Transverse colon (tissue), 4 donors: ENCODE measurements around the gene CXCR6. TPM values are rescaled to one million over a fixed set of nuclear protein-coding genes. Genes with fewer than 3 reads are reported as not detected.

Experiments used
- DNase-seq: peaks from one replicate; pipeline ENCODE4 v3.0.0-alpha.2; 2019
- H3K27ac ChIP-seq, 4 donors: fragments of 200-600 bp; sonication (generic); 2 replicates each; pipeline ENCODE4 v1.5.1; 2016 to 2018; ENCODE audit warnings: inconsistent platforms in 4 of 4
- H3K27me3 ChIP-seq: fragments of 200-600 bp; sonication (generic); 2 replicates; pipeline ENCODE4 v1.5.1; 2017; ENCODE audit warnings: inconsistent platforms
- H3K36me3 ChIP-seq, 4 donors: fragments of 200-600 bp; sonication (generic); 2 replicates each; pipeline ENCODE4 v1.5.1; 2017 to 2019; ENCODE audit warnings: inconsistent platforms in 4 of 4
- H3K4me1 ChIP-seq, 4 donors: fragments of 200-600 bp; sonication (generic); 2 replicates each; pipeline ENCODE4 v1.5.1; 2017 to 2020; ENCODE audit warnings: inconsistent platforms in 4 of 4
- H3K4me3 ChIP-seq, 4 donors: fragments of 200-600 bp; sonication (generic); 1 replicate in 1 of 4; 2 replicates in 3 of 4; pipeline versions ENCODE4 v1.5.1 to v1.6.1; 2017 to 2019; ENCODE audit warnings: inconsistent platforms in 4 of 4
- H3K9me3 ChIP-seq, 2 donors: fragments of 200-600 bp; sonication (generic); 2 replicates each; pipeline ENCODE4 v1.5.1; 2017 to 2019; ENCODE audit warnings: inconsistent platforms in 2 of 2
- CTCF ChIP-seq, 5 experiments: fragments of 200-600 bp in 3 of 5; fragments of 450-650 bp in 2 of 5; sonication (generic) in 3 of 5; IDR thresholded peaks; 1 replicate in 2 of 5; 2 replicates in 3 of 5; pipeline ENCODE4 v1.5.1; 2016 to 2017; ENCODE audit warnings: antibody characterized with exemption in 5 of 5, inconsistent platforms in 3 of 5, mild to moderate bottlenecking in 2 of 5, moderate library complexity in 1 of 5
- EP300 ChIP-seq: sonication (generic); formaldehyde crosslinking; IDR thresholded peaks from one replicate; pipeline ENCODE4 v1.6.1; 2017; ENCODE audit warnings: antibody characterized with exemption, low read depth
- POLR2A ChIP-seq: fragments of 450-650 bp; IDR thresholded peaks from one replicate; pipeline ENCODE4 v1.6.1; 2016; ENCODE audit warnings: antibody characterized with exemption, mild to moderate bottlenecking, moderate library complexity
- POLR2AphosphoS5 ChIP-seq, 3 donors: sonication (generic); formaldehyde crosslinking; IDR thresholded peaks; one replicate each; pipeline ENCODE4 v1.6.1; 2016; ENCODE audit warnings: antibody characterized with exemption in 3 of 3
- WGBS, 2 donors: methylation state at CpG; one replicate each; pipeline ENCODE4 v1.1.5; 2018; ENCODE audit warnings: low coverage in 1 of 2; 5-methylcytosine and 5-hydroxymethylcytosine counted together
- in situ Hi-C, 4 donors: fragments of 200-750 bp; cut with MboI; loops; one replicate each; pipeline versions ENCODE4 v1.15.0 to v1.15.1; 2017; ENCODE audit warnings: low sequenced_read_pairs in 3 of 4, low pct_ligation_motif_present in 1 of 4, low pct_unique_long_range_greater_than_20kb in 1 of 4
- intact Hi-C: fragments of 100-400 bp; cut with DNase I; formaldehyde crosslinking; loops from one replicate; pipeline ENCODE4 v1.15.1; 2023; ENCODE audit warnings: low total_unique reads
- total RNA-seq, 4 donors: library from RNA; depleted of rRNA; stranded (reverse); fragments of >200 nt; gene quantifications; one replicate each; pipeline ENCODE4 v1.1.0, GENCODE V29; 2016

CXCR6 gene
- total RNA-seq, 4 donors from 2014 or later, result 3.3 to 9.4 (median 6.7) TPM; not detected in 1

GRCh38 chr3:45968149-45968548 lies 24.9 kb downstream of the CXCR6 start:
- Histone ChIP-seq H3K9me3 (no peaks in the 10 kb centered on the region), H3K36me3 (peaks cover 0 to 60% (median 25%) of the 10 kb centered on the region in 4 donors), H3K27ac (no peak overlapping the region), H3K27me3 (no peaks in the 10 kb centered on the region), H3K4me3 (no peak overlapping the region), H3K4me1 (peaks cover 0 to 24% (median 4%) of the 10 kb centered on the region in 4 donors)
- 91% methylated on average over 9 of the region's 9 CpGs; no CpG with 5 or more reads in 1 of the 2 donors for WGBS, 2 donors
- intact Hi-C loops (no loop called here), in situ Hi-C loops (no loop called here)
- DNase-seq, result no peak
- TF ChIP-seq POLR2AphosphoS5 (IDR thresholded peaks at IDR 0.05), result no peak

- WGBS, 2 donors, result 71 to 84% methylated on average over 2 of the region's 2 CpGs
- Histone ChIP-seq H3K9me3 (no peaks in the 10 kb centered on the region), H3K27me3 (no peaks in the 10 kb centered on the region), H3K4me3 (no peak overlapping the region), H3K27ac (no peak overlapping the region), H3K4me1 (peaks cover 0 to 24% (median 4%) of the 10 kb centered on the region in 4 donors), H3K36me3 (peaks cover 0 to 57% (median 24%) of the 10 kb centered on the region in 4 donors)
- DNase-seq, result no peak
- in situ Hi-C loops (no loop called here), intact Hi-C loops (no loop called here)
- TF ChIP-seq CTCF (IDR thresholded peaks at IDR 0.05), result no peak
- no peak for TF ChIP-seq POLR2AphosphoS5 (IDR thresholded peaks at IDR 0.05)
- no peak for TF ChIP-seq EP300
- no peak for TF ChIP-seq POLR2A
These were observed 25.4 kb downstream of the CXCR6 start for GRCh38 chr3:45968706-45969105.

GRCh38 chr3:45969116-45969515 lies 25.9 kb downstream of the CXCR6 start:
- intact Hi-C loops, result no loop called here

GRCh38 chr3:45969953-45970352 lies 26.7 kb downstream of the CXCR6 start:
- no peak overlapping the region for H3K27ac ChIP-seq

More at GRCh38 chr3:45969116-45969515, 25.9 kb downstream of the CXCR6 start:
- Histone ChIP-seq H3K27me3 (no peaks in the 10 kb centered on the region), H3K36me3 (peaks cover 0 to 53% (median 24%) of the 10 kb centered on the region in 4 donors), H3K27ac (no peak overlapping the region), H3K4me1 (peaks cover 0 to 24% (median 4%) of the 10 kb centered on the region in 4 donors), H3K4me3 (no peak overlapping the region), H3K9me3 (no peaks in the 10 kb centered on the region)
- WGBS, 2 donors, result 85 to 93% methylated on average over 3 of the region's 3 CpGs
- TF ChIP-seq CTCF (IDR thresholded peaks at IDR 0.05), result no peak
- no peak for DNase-seq
- in situ Hi-C loops, result no loop called here

More at GRCh38 chr3:45969953-45970352, 26.7 kb downstream of the CXCR6 start:
- 100% methylated on average over 3 of the region's 3 CpGs; no CpG with 5 or more reads in 1 of the 2 donors for WGBS, 2 donors
- in situ Hi-C loops, result no loop called here
- no peaks in the 10 kb centered on the region for H3K27me3 ChIP-seq
- H3K4me3 ChIP-seq, result no peak overlapping the region
- intact Hi-C loops, result no loop called here
- H3K4me1 ChIP-seq, result peaks cover 0 to 24% (median 4%) of the 10 kb centered on the region in 4 donors
- no peak for DNase-seq
- TF ChIP-seq EP300, result no peak
- TF ChIP-seq CTCF (IDR thresholded peaks at IDR 0.05), result no peak
- no peak for TF ChIP-seq POLR2A
- TF ChIP-seq POLR2AphosphoS5 (IDR thresholded peaks at IDR 0.05), result no peak
- H3K36me3 ChIP-seq, result peaks cover 0 to 50% (median 24%) of the 10 kb centered on the region in 4 donors
- no peaks in the 10 kb centered on the region for H3K9me3 ChIP-seq
